GM23338 (cell line): ENCODE results near the gene GRM5. TPM values are rescaled to one million over a fixed set of nuclear protein-coding genes. Genes with fewer than 3 reads are reported as not detected.

Experiments
- ATAC-seq: fragments of 200-7000 bp; cut with Tn5 transposase; 3 replicates; pipeline ENCODE4 v1.9.1; 2020
- DNase-seq: peaks from one replicate; pipeline ENCODE4 v3.0.0-alpha.2; 2015; ENCODE audit warnings: low spot score
- H2AFZ ChIP-seq: fragments of 200-600 bp; sonication (generic); 2 replicates; pipeline ENCODE4 v1.8.0; 2016; ENCODE audit warnings: antibody characterized with exemption, mild to moderate bottlenecking, moderate library complexity
- H3F3A ChIP-seq: fragments of 200-600 bp; sonication (generic); replicated peaks from 2 replicates; pipeline ENCODE4 v1.8.0; 2017; ENCODE audit warnings: antibody characterized with exemption, mixed run types, low read depth
- H3K27ac ChIP-seq: fragments of 200-600 bp; sonication (generic); 2 replicates; pipeline ENCODE4 v1.6.1; 2016; ENCODE audit warnings: low read depth
- H3K27me3 ChIP-seq: fragments of 200-600 bp; sonication (generic); 2 replicates; pipeline ENCODE4 v1.8.0; 2016; ENCODE audit warnings: mild to moderate bottlenecking, mixed run types, moderate library complexity; ENCODE audit not compliant: insufficient read depth
- H3K36me3 ChIP-seq: fragments of 200-600 bp; sonication (generic); 2 replicates; pipeline ENCODE4 v1.8.0; 2016; ENCODE audit warnings: mild to moderate bottlenecking; ENCODE audit not compliant: insufficient read depth
- H3K4me1 ChIP-seq: fragments of 200-600 bp; sonication (generic); 2 replicates; pipeline ENCODE4 v1.8.0; 2016; ENCODE audit warnings: mild to moderate bottlenecking, moderate library complexity; ENCODE audit not compliant: insufficient read depth
- H3K4me2 ChIP-seq: fragments of 200-600 bp; sonication (generic); 2 replicates; pipeline ENCODE4 v1.7.1; 2017; ENCODE audit warnings: mixed run types
- H3K4me3 ChIP-seq: fragments of 200-600 bp; sonication (generic); 2 replicates; pipeline ENCODE4 v1.6.1; 2016; ENCODE audit warnings: mixed run types
- H3K79me2 ChIP-seq: fragments of 200-600 bp; sonication (generic); replicated peaks from 2 replicates; pipeline ENCODE4 v1.8.0; 2017; ENCODE audit warnings: mild to moderate bottlenecking; ENCODE audit not compliant: insufficient read depth
- H3K9me2 ChIP-seq: fragments of 200-600 bp; sonication (generic); 2 replicates; pipeline ENCODE4 v1.8.0; 2017; ENCODE audit not compliant: insufficient read depth
- H4K20me1 ChIP-seq: fragments of 200-600 bp; sonication (generic); replicated peaks from 2 replicates; pipeline ENCODE4 v1.8.0; 2017; ENCODE audit warnings: mild to moderate bottlenecking; ENCODE audit not compliant: insufficient read depth
- H3K27ac Mint-ChIP-seq: 2 replicates; pipeline ENCODE4 v1.8.0; 2020; ENCODE audit warnings: inconsistent platforms, mild to moderate bottlenecking, moderate library complexity, mixed read lengths
- H3K27me3 Mint-ChIP-seq: 3 replicates; pipeline ENCODE4 v1.8.0; 2022; ENCODE audit warnings: low read depth, mild to moderate bottlenecking, moderate library complexity, mixed read lengths, inconsistent platforms; ENCODE audit not compliant: insufficient read depth, poor library complexity
- H3K36me3 Mint-ChIP-seq: 3 replicates; pipeline ENCODE4 v1.8.0; 2021; ENCODE audit warnings: low read depth, mild to moderate bottlenecking, inconsistent platforms, moderate library complexity, mixed read lengths
- H3K4me1 Mint-ChIP-seq: 3 replicates; pipeline ENCODE4 v1.8.0; 2020; ENCODE audit warnings: mild to moderate bottlenecking, inconsistent platforms, mixed read lengths
- H3K4me3 Mint-ChIP-seq: 3 replicates; pipeline ENCODE4 v1.8.0; 2021; ENCODE audit warnings: moderate library complexity, mild to moderate bottlenecking, inconsistent platforms, mixed read lengths
- H3K9me3 Mint-ChIP-seq: 3 replicates; pipeline ENCODE4 v1.8.0; 2020; ENCODE audit warnings: moderate library complexity, mild to moderate bottlenecking, inconsistent platforms, mixed read lengths
- CREB1 ChIP-seq: fragments of 250-450 bp; sonication (Bioruptor Pico); IDR thresholded peaks from 2 replicates; pipeline ENCODE4 v1.5.0; 2020; ENCODE audit warnings: low read depth, mild to moderate bottlenecking, moderate library complexity
- EZH2 ChIP-seq: fragments of 200-600 bp; sonication (generic); IDR thresholded peaks from one replicate; pipeline ENCODE4 v1.8.0; 2017; ENCODE audit warnings: antibody characterized with exemption, mild to moderate bottlenecking, low read depth; ENCODE audit not compliant: unreplicated experiment
- REST ChIP-seq: IDR thresholded peaks from one replicate; pipeline ENCODE4 v1.6.1; 2018; ENCODE audit warnings: antibody characterized with exemption; ENCODE audit not compliant: unreplicated experiment
- STAT1 ChIP-seq: IDR thresholded peaks from one replicate; pipeline ENCODE4 v1.6.1; 2016; ENCODE audit warnings: antibody characterized with exemption; ENCODE audit not compliant: unreplicated experiment
- ZNF331 ChIP-seq: fragments of 250-450 bp; sonication (Bioruptor Pico); IDR thresholded peaks from 2 replicates; pipeline ENCODE4 v1.5.0; 2020; ENCODE audit warnings: low read depth, mild to moderate bottlenecking, moderate library complexity
- ZNF462 ChIP-seq: fragments of 250-450 bp; sonication (Bioruptor Pico); IDR thresholded peaks from 2 replicates; pipeline ENCODE4 v1.5.0; 2020; ENCODE audit warnings: mild to moderate bottlenecking, moderate library complexity
- polyA plus RNA-seq: library from polyadenylated mRNA; unstranded; fragments of >200 nt; fragmentation: Nextera tagmentation; extraction: Ambion mirVana; gene quantifications from 2 replicates; pipeline ENCODE4 v1.2.1, GENCODE V29; 2016
- total RNA-seq: library from RNA; depleted of rRNA; stranded (reverse); fragments of >200 nt; shearing (Covaris generic); gene quantifications from 2 replicates; pipeline ENCODE4 v1.2.3, GENCODE V29; 2014

GRM5 gene
- total and polyA plus RNA-seq, 2 experiments from 2014 or later = 0.23 to 0.45 TPM

GRCh38 chr11:88569342-88569741 lies 496.4 kb downstream of the GRM5 start (continued):
- TF ChIP-seq ZNF462 = no peak

GRCh38 chr11:88555829-88556202 lies 510.0 kb downstream of the GRM5 start:
- Histone ChIP-seq H3F3A (no peaks in the 10 kb centered on the region), H3K79me2 (no peaks in the 10 kb centered on the region), H3K27me3 (no peaks in the 10 kb centered on the region), H3K27ac (no peak overlapping the region), H3K9me2 (no peaks in the 10 kb centered on the region), H3K4me3 (no peak overlapping the region), H4K20me1 (no peaks in the 10 kb centered on the region), H3K36me3 (no peaks in the 10 kb centered on the region), H3K4me2 (no peak overlapping the region), H3K4me1 (peaks cover 12% of the 10 kb centered on the region; the same call in 1 of the 2 replicates), H2AFZ (no peak overlapping the region)
- peaks cover 19% of the 10 kb centered on the region; the same call in 2 of the 3 replicates for H3K4me1 Mint-ChIP-seq
- ATAC-seq = no peak
- H3K27ac Mint-ChIP-seq = no peak overlapping the region
- H3K27me3 Mint-ChIP-seq = peaks cover 2% of the 10 kb centered on the region
- H3K4me3 Mint-ChIP-seq = no peak overlapping the region
- no peak for DNase-seq
- H3K36me3 Mint-ChIP-seq = no peaks in the 10 kb centered on the region
- no peaks in the 10 kb centered on the region for H3K9me3 Mint-ChIP-seq
- TF ChIP-seq ZNF331 (CRISPR knock-in tag) (no peak), CREB1 (CRISPR knock-in tag) (no peak), STAT1 (no peak), REST (no peak), EZH2 (no peak), ZNF462 (no peak)
